OCI-LY3 (cell line): ENCODE data around the gene GNG10.

Source experiments
- H2AFZ ChIP-seq: fragments of 200-600, 300-600 bp; shearing (Covaris generic); 2 replicates; pipeline ENCODE4 v1.6.0; 2014; ENCODE audit warnings: antibody characterized with exemption, low read depth, low read length
- H3K27ac ChIP-seq: fragments of 200-600, 300-600 bp; sonication (generic); 2 replicates; pipeline ENCODE4 v1.5.1; 2014; ENCODE audit warnings: mild to moderate bottlenecking, low read length, moderate library complexity, mixed read lengths
- H3K27me3 ChIP-seq: fragments of 200-600, 300-600 bp; sonication (generic); 2 replicates; pipeline ENCODE4 v1.6.1; 2014; ENCODE audit warnings: low read depth, low read length, mixed read lengths
- H3K36me3 ChIP-seq: fragments of 200-600, 300-600 bp; sonication (generic); replicated peaks from 2 replicates; pipeline ENCODE3; 2014; ENCODE audit warnings: low read depth, low read length, mixed read lengths
- H3K4me1 ChIP-seq: fragments of 300-600, 200-600 bp; sonication (generic); 2 replicates; pipeline ENCODE4 v1.6.1; 2014; ENCODE audit warnings: low read length, mixed read lengths
- H3K4me2 ChIP-seq: fragments of 200-600, 300-600 bp; sonication (generic); 2 replicates; pipeline ENCODE4 v1.6.1; 2014; ENCODE audit warnings: low read length, mixed read lengths
- H3K4me3 ChIP-seq: fragments of 300-600, 200-600 bp; sonication (generic); 2 replicates; pipeline ENCODE4 v1.5.1; 2014; ENCODE audit warnings: antibody characterized with exemption, mild to moderate bottlenecking, low read length, moderate library complexity
- H3K79me2 ChIP-seq: fragments of 300-600, 200-600 bp; shearing (Covaris generic); 2 replicates; pipeline ENCODE4 v1.6.1; 2014; ENCODE audit warnings: mild to moderate bottlenecking, low read length, mixed read lengths
- H3K9ac ChIP-seq: fragments of 300-600, 200-600 bp; shearing (Covaris generic); 2 replicates; pipeline ENCODE4 v1.6.0; 2014; ENCODE audit warnings: mild to moderate bottlenecking, low read length, moderate library complexity
- H3K9me3 ChIP-seq: fragments of 200-600, 300-600 bp; shearing (Covaris generic); 2 replicates; pipeline ENCODE4 v1.6.1; 2014; ENCODE audit warnings: low read length, mixed read lengths; ENCODE audit not compliant: insufficient read depth
- H4K20me1 ChIP-seq: fragments of 200-600, 300-600 bp; sonication (generic); 2 replicates; pipeline ENCODE4 v1.6.1; 2016; ENCODE audit warnings: low read length, mixed read lengths; ENCODE audit not compliant: insufficient read depth
- EZH2phosphoT487 ChIP-seq: fragments of 200-600 bp; shearing (Covaris generic); IDR thresholded peaks from 2 replicates; pipeline ENCODE4 v1.6.1; 2018; ENCODE audit warnings: antibody characterized with exemption, mixed run types, low read depth
- TF ChIP-seq, protein P1 (sequence below): fragments of 200-600, 300-600 bp; sonication (generic); IDR thresholded peaks from 2 replicates; pipeline ENCODE4 v1.5.1; 2014; ENCODE audit warnings: antibody characterized with exemption, low read length, low read depth

The GNG10 gene

DNA sequence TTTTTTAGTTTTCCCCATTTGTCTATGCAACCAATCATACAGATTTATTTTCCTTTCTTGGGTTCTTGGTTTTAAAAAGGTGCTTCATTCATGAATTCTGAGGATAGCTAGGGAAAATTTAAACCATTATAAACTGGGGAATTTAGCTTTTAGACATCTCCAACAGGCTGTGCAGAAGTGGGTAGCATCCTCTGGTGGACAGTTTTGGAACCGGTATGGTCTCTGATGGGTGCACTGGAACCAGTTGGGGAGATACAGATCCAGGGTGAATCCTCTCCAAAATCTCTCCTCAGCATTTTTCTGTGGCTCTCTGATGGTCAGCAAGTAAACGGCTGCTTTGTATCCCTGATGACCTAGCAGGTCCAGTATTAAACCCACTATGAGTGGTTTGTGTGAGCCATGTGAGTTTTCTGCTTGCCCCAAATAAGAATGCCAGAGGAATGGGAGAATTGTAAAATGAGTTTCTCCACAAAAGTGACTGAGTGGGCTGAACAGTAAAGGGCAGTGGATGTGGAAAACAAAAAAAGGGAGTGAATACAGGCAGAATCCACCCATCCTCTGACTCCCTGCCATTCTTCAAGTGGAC is 39.4 kb upstream of the GNG10 start:
- Histone ChIP-seq H3K79me2 (no peaks in the 10 kb centered on the region), H3K4me2 (no peak overlapping the region), H3K27ac (no peak overlapping the region), H3K36me3 (no peaks in the 10 kb centered on the region), H3K9ac (no peak overlapping the region), H2AFZ (no peak overlapping the region), H3K27me3 (no peaks in the 10 kb centered on the region), H3K4me1 (no peaks in the 10 kb centered on the region), H3K4me3 (no peak overlapping the region), H4K20me1 (no peaks in the 10 kb centered on the region), H3K9me3 (no peaks in the 10 kb centered on the region)
- no peak for TF ChIP-seq EZH2phosphoT487
- TF ChIP-seq, protein P1, sequence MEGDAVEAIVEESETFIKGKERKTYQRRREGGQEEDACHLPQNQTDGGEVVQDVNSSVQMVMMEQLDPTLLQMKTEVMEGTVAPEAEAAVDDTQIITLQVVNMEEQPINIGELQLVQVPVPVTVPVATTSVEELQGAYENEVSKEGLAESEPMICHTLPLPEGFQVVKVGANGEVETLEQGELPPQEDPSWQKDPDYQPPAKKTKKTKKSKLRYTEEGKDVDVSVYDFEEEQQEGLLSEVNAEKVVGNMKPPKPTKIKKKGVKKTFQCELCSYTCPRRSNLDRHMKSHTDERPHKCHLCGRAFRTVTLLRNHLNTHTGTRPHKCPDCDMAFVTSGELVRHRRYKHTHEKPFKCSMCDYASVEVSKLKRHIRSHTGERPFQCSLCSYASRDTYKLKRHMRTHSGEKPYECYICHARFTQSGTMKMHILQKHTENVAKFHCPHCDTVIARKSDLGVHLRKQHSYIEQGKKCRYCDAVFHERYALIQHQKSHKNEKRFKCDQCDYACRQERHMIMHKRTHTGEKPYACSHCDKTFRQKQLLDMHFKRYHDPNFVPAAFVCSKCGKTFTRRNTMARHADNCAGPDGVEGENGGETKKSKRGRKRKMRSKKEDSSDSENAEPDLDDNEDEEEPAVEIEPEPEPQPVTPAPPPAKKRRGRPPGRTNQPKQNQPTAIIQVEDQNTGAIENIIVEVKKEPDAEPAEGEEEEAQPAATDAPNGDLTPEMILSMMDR: peak; percentile 83

DNA sequence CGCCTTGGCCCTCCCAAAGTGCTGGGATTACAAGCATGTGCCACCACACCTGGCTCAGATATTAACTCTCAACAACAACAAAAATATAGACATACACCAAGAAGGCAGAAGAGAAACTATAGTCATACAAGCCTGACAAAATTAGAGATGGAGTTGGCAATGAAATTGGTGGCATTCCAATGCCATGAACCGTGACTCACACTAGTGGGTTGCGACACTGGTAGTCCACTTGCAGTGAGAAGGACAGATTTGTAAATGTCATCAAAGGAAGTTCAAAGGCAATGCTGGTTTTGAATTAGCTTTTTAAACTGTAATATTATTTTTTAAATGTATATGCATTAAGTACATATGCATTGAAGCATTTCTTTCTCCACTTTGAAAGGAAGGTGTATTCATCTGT is 38.8 kb upstream of the GNG10 start:
- Histone ChIP-seq H3K9me3 (no peaks in the 10 kb centered on the region), H3K27ac (no peak overlapping the region), H3K27me3 (no peaks in the 10 kb centered on the region), H3K4me2 (no peak overlapping the region), H3K9ac (no peak overlapping the region), H3K4me1 (no peaks in the 10 kb centered on the region), H3K36me3 (no peaks in the 10 kb centered on the region), H4K20me1 (no peaks in the 10 kb centered on the region), H3K4me3 (no peak overlapping the region), H3K79me2 (no peaks in the 10 kb centered on the region), H2AFZ (no peak overlapping the region)
- no peak for TF ChIP-seq EZH2phosphoT487
- TF ChIP-seq, protein P1: no peak

DNA sequence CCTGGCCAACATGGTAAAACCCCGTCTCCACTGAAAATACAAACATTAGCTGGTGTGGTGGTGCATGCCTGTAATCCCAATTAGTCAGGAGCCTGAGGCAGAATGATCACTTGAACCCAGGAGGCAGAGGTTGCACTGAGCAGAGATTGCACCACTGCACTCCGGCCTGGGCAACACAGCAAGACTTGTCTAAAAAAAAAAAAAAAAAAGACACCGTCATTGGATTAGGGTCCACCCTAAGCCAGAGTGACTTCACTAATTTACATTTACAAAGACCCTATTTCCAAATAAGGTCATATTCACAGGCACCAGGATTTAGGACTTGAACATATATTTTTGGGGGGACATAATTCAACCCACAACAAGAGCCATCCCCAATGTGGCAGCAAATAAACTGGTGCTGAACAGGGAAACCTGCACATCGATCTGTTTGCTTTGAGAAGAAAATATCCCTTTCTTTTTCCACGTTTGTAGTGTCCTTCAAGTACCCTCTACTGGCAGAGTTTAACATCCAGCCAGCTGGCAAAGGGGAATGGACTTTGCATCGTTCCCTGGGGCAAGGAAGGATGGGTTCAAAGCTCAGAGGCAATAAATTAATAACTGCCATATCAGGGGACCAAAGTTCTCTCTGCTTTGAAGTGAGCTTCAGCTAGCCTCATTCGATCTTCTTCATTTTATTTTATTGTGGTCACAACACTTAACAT is 34.0 kb upstream of the GNG10 start:
- no peak overlapping the region for H3K4me3 ChIP-seq

DNA sequence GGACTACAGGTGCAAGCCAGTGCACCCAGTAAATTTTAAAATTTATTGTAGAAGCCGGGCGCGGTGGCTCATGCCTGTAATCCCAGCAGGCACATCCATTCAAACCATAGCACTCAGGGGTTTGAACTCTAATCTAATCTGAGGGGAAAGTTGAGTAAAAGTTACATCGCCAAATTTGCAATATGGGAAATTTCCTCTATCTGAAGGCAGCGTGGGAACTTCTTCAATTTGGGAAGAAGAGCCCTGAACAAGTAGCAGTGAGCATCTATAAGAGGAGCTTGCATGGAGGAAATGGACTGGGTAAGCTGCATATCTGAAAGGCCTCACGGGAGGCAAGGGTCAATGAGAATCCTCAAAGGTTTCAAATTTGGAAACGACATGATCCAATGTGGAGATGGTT is 33.0 kb upstream of the GNG10 start:
- Histone ChIP-seq H3K4me1 (peaks cover 11% of the 10 kb centered on the region), H3K9ac (no peak overlapping the region), H4K20me1 (peaks cover 12% of the 10 kb centered on the region), H3K4me2 (no peak overlapping the region), H3K4me3 (no peak overlapping the region), H3K79me2 (peaks cover 22% of the 10 kb centered on the region), H2AFZ (no peak overlapping the region), H3K9me3 (no peaks in the 10 kb centered on the region), H3K27me3 (no peaks in the 10 kb centered on the region), H3K36me3 (no peaks in the 10 kb centered on the region), H3K27ac (no peak overlapping the region)
- TF ChIP-seq EZH2phosphoT487: no peak

More for the DNA sequence above, 34.0 kb upstream of the GNG10 start:
- TF ChIP-seq, protein P1: no peak
- TF ChIP-seq EZH2phosphoT487: no peak
- H2AFZ ChIP-seq: no peak overlapping the region
- H3K36me3 ChIP-seq: no peaks in the 10 kb centered on the region
- peaks cover 4% of the 10 kb centered on the region; the same call in 1 of the 2 replicates for H4K20me1 ChIP-seq
- peaks cover 6% of the 10 kb centered on the region for H3K4me1 ChIP-seq
- H3K4me2 ChIP-seq: no peak overlapping the region
- H3K27me3 ChIP-seq: no peaks in the 10 kb centered on the region
- H3K9me3 ChIP-seq: no peaks in the 10 kb centered on the region
- H3K79me2 ChIP-seq: peaks cover 12% of the 10 kb centered on the region
- no peak overlapping the region for H3K9ac ChIP-seq
- no peak overlapping the region for H3K27ac ChIP-seq
